Suppressor macrophage treated with lipopolysaccharide for 4 hours (primary cell): ENCODE measurements around the gene DAP.
"Not testable (repeated sequence)": the region's sequence is repeated elsewhere in the genome, so short reads cannot be mapped to it uniquely, and the experiment has no call there.

ENCODE experiments used
- DNase-seq: peaks from one replicate; pipeline ENCODE4 v3.0.0-alpha.2; 2020

Gene DAP

GRCh38 chr5:10668697-10669096 is 92.3 kb downstream of the DAP start:
- DNase-seq = no peak

GRCh38 chr5:10667431-10668057 is 93.5 kb downstream of the DAP start:
- DNase-seq = no peak

GRCh38 chr5:10666531-10667299 is 94.3 kb downstream of the DAP start:
- no peak for DNase-seq

- DNase-seq = no peak
Observed at GRCh38 chr5:10665799-10666198, 95.2 kb downstream of the DAP start.

GRCh38 chr5:10664180-10664769 is 96.8 kb downstream of the DAP start:
- DNase-seq = not testable (repeated sequence)

- no peak for DNase-seq
Observed at GRCh38 chr5:10663489-10664179, 97.4 kb downstream of the DAP start.

GRCh38 chr5:10662661-10663488 is 98.2 kb downstream of the DAP start:
- DNase-seq = no peak

- DNase-seq = no peak
Observed at GRCh38 chr5:10662083-10662482, 99.0 kb downstream of the DAP start.

- no peak for DNase-seq
Observed at GRCh38 chr5:10661401-10661800, 99.6 kb downstream of the DAP start.

GRCh38 chr5:10660720-10661387 is 100.2 kb downstream of the DAP start:
- DNase-seq = no peak

GRCh38 chr5:10660135-10660534 is 100.9 kb downstream of the DAP start:
- DNase-seq = no peak

GRCh38 chr5:10658265-10658664 is 102.8 kb downstream of the DAP start:
- DNase-seq = no peak

- no peak for DNase-seq
Observed at GRCh38 chr5:10655972-10656830, 104.8 kb downstream of the DAP start.

GRCh38 chr5:10655161-10655971 is 105.7 kb downstream of the DAP start:
- DNase-seq = no peak

- no peak for DNase-seq
Observed at GRCh38 chr5:10654566-10654965, 106.5 kb downstream of the DAP start.

GRCh38 chr5:10653751-10654400 is 107.2 kb downstream of the DAP start:
- DNase-seq = no peak

GRCh38 chr5:10653043-10653442 is 108.0 kb downstream of the DAP start:
- no peak for DNase-seq

GRCh38 chr5:10652606-10653005 is 108.4 kb downstream of the DAP start:
- DNase-seq = no peak

GRCh38 chr5:10652151-10652550 is 108.9 kb downstream of the DAP start:
- no peak for DNase-seq
